OCI-LY1 (cell line): ENCODE data around the gene HNMT.

Experiments
- H2AFZ ChIP-seq: fragments of 200-600 bp; sonication (generic), shearing (Covaris generic); 2 replicates; pipeline ENCODE4 v1.6.0; 2014; ENCODE audit warnings: antibody characterized with exemption, mild to moderate bottlenecking, low read length
- H3F3A ChIP-seq: fragments of 200-600 bp; sonication (generic), shearing (Covaris generic); 2 replicates; pipeline ENCODE4 v1.6.0; 2014; ENCODE audit warnings: mild to moderate bottlenecking, antibody characterized with exemption, low read length, moderate library complexity; ENCODE audit not compliant: insufficient read depth
- H3K27ac ChIP-seq: fragments of 200-600 bp; sonication (generic); 2 replicates; pipeline ENCODE4 v1.5.1; 2014; ENCODE audit warnings: low read length, mixed run types, mild to moderate bottlenecking, low read depth; ENCODE audit not compliant: poor library complexity, severe bottlenecking
- H3K27me3 ChIP-seq: fragments of 200-600 bp; sonication (generic); 2 replicates; pipeline ENCODE4 v1.6.0; 2014; ENCODE audit warnings: antibody characterized with exemption, mild to moderate bottlenecking, low read length, moderate library complexity; ENCODE audit not compliant: insufficient read depth
- H3K36me3 ChIP-seq: fragments of 200-600 bp; sonication (generic); 2 replicates; pipeline ENCODE4 v1.6.1; 2014; ENCODE audit warnings: mild to moderate bottlenecking, antibody characterized with exemption, low read length, moderate library complexity, mixed read lengths; ENCODE audit not compliant: insufficient read depth
- H3K4me1 ChIP-seq: fragments of 200-600 bp; sonication (generic); 2 replicates; pipeline ENCODE4 v1.5.1; 2014; ENCODE audit warnings: mild to moderate bottlenecking, low read length, moderate library complexity; ENCODE audit not compliant: insufficient read depth, severe bottlenecking
- H3K4me2 ChIP-seq: fragments of 200-600 bp; sonication (generic), shearing (Covaris generic); 2 replicates; pipeline ENCODE4 v1.6.1; 2014; ENCODE audit warnings: low read length
- H3K4me3 ChIP-seq: fragments of 200-600 bp; sonication (generic); 2 replicates; pipeline ENCODE4 v1.5.1; 2014; ENCODE audit warnings: low read length, low read depth, mild to moderate bottlenecking, mixed read lengths; ENCODE audit not compliant: poor library complexity, severe bottlenecking
- H3K79me2 ChIP-seq: fragments of 200-600 bp; shearing (Covaris generic); 2 replicates; pipeline ENCODE4 v1.6.1; 2016; ENCODE audit warnings: mixed run types, low read length, mixed read lengths; ENCODE audit not compliant: insufficient read depth
- H3K9ac ChIP-seq: fragments of 200-600 bp; sonication (generic), shearing (Covaris generic); 2 replicates; pipeline ENCODE4 v1.6.1; 2014; ENCODE audit warnings: mild to moderate bottlenecking, low read length, mixed read lengths
- H3K9me2 ChIP-seq: fragments of 200-600 bp; sonication (generic), shearing (Covaris generic); 2 replicates; pipeline ENCODE4 v1.6.1; 2014; ENCODE audit warnings: low read depth, mild to moderate bottlenecking, low read length, mixed read lengths
- H3K9me3 ChIP-seq: fragments of 200-600 bp; shearing (Covaris generic); 2 replicates; pipeline ENCODE4 v1.6.1; 2014; ENCODE audit warnings: low read length, mixed read lengths
- H4K20me1 ChIP-seq: fragments of 200-600 bp; sonication (generic), shearing (Covaris generic); 2 replicates; pipeline ENCODE4 v1.6.0; 2016; ENCODE audit warnings: mild to moderate bottlenecking, low read length; ENCODE audit not compliant: insufficient read depth
- EZH2 ChIP-seq: fragments of 200-600 bp; sonication (generic), shearing (Covaris generic); IDR thresholded peaks from 2 replicates; pipeline ENCODE4 v1.8.0; 2017; ENCODE audit warnings: borderline replicate concordance, mixed run types, mild to moderate bottlenecking, antibody characterized with exemption, low read length, moderate library complexity, mixed read lengths
- TF ChIP-seq, protein P1 (sequence below): fragments of 200-600 bp; sonication (generic), shearing (Covaris generic); IDR thresholded peaks from 2 replicates; pipeline ENCODE4 v1.5.1; 2017; ENCODE audit warnings: mild to moderate bottlenecking, antibody characterized with exemption, low read length, moderate library complexity, mixed read lengths

Gene HNMT

DNA sequence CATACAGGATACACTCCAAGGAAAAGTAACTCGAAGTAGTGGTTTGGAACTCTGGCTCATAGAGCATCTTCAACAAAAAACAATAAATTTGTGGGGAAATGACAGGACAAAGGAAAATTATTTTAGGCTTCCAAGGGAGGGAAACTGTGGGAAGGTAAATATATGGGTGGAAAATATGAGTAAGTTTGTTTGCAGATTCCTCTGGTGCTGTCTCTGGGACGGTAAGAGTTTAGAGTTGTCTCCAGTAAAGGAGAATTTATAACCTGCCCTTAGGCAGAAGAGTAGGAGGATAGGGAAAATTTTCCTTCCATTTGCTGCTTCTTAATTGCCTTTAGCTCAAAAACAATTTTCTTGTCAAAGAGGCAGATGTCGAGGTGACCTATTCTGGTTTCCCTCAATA, 19.3 kb downstream of the HNMT start:
- no peak overlapping the region for H2AFZ ChIP-seq
- no peak overlapping the region for H3K4me2 ChIP-seq
- H3K4me3 ChIP-seq: no peak overlapping the region
- H3F3A ChIP-seq: no peaks in the 10 kb centered on the region
- H4K20me1 ChIP-seq: no peaks in the 10 kb centered on the region
- no peak for TF ChIP-seq EZH2
- TF ChIP-seq, protein P1, sequence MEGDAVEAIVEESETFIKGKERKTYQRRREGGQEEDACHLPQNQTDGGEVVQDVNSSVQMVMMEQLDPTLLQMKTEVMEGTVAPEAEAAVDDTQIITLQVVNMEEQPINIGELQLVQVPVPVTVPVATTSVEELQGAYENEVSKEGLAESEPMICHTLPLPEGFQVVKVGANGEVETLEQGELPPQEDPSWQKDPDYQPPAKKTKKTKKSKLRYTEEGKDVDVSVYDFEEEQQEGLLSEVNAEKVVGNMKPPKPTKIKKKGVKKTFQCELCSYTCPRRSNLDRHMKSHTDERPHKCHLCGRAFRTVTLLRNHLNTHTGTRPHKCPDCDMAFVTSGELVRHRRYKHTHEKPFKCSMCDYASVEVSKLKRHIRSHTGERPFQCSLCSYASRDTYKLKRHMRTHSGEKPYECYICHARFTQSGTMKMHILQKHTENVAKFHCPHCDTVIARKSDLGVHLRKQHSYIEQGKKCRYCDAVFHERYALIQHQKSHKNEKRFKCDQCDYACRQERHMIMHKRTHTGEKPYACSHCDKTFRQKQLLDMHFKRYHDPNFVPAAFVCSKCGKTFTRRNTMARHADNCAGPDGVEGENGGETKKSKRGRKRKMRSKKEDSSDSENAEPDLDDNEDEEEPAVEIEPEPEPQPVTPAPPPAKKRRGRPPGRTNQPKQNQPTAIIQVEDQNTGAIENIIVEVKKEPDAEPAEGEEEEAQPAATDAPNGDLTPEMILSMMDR: no peak
- no peaks in the 10 kb centered on the region for H3K36me3 ChIP-seq
- no peaks in the 10 kb centered on the region for H3K27me3 ChIP-seq
- H3K9ac ChIP-seq: no peak overlapping the region
- no peaks in the 10 kb centered on the region for H3K9me2 ChIP-seq
- H3K9me3 ChIP-seq: no peaks in the 10 kb centered on the region
- H3K27ac ChIP-seq: no peak overlapping the region
- H3K4me1 ChIP-seq: no peaks in the 10 kb centered on the region
- no peaks in the 10 kb centered on the region for H3K79me2 ChIP-seq

DNA sequence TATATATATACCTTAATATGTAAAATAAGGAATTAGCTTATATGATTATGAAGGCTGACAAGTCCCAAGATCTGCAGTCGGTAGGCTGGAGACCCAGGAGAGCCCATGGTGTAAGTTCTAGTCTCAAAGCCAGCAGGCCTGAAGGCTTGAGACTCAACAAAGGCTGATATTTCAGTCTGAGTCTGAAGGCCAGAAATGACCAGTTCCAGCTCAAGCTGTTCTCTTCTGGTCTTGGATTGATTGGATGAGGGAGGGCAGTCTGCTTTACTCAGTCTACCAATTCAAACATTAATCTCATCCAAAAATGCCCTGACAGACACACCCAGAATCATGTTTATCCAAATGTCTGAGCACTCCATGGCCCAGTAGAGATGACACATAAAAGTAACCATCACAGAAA, 22.0 kb downstream of the HNMT start:
- TF ChIP-seq, protein P1: no peak
- TF ChIP-seq EZH2: no peak
- H2AFZ ChIP-seq: no peak overlapping the region

DNA sequence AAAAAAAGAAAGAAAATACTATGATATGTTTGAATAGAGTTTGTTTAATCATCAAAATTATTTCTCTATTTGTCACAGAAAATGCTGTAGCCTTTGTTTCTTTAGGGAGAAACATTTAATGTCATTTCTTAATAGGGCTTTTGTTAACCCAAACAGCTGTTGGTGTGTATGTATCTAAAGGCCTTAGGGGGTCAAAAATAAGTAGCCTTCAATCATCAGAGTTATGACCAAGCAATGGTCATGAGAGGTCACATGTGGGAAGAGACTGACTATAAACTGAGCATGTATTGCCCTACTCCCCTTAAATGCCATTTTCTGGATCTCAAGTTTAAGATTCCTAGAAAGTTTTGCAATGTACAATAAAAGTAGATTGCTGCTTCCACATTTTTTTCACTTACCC, 22.7 kb downstream of the HNMT start:
- Histone ChIP-seq H3K4me3 (no peak overlapping the region), H3K9me2 (no peaks in the 10 kb centered on the region), H3K36me3 (no peaks in the 10 kb centered on the region), H3K9me3 (no peaks in the 10 kb centered on the region), H3K4me1 (no peaks in the 10 kb centered on the region), H3K4me2 (no peak overlapping the region), H3K27ac (no peak overlapping the region), H3K27me3 (no peaks in the 10 kb centered on the region), H3K79me2 (no peaks in the 10 kb centered on the region), H2AFZ (no peak overlapping the region), H3F3A (no peaks in the 10 kb centered on the region), H3K9ac (no peak overlapping the region), H4K20me1 (no peaks in the 10 kb centered on the region)
- no peak for TF ChIP-seq EZH2
- TF ChIP-seq, protein P1: no peak

More for the DNA sequence above, 22.0 kb downstream of the HNMT start:
- no peaks in the 10 kb centered on the region for H3K9me2 ChIP-seq
- no peak overlapping the region for H3K4me3 ChIP-seq
- no peaks in the 10 kb centered on the region for H3K27me3 ChIP-seq
- H4K20me1 ChIP-seq: no peaks in the 10 kb centered on the region
- no peak overlapping the region for H3K9ac ChIP-seq
- H3K27ac ChIP-seq: no peak overlapping the region
- H3K4me1 ChIP-seq: no peaks in the 10 kb centered on the region
- H3K9me3 ChIP-seq: no peaks in the 10 kb centered on the region
- H3K4me2 ChIP-seq: no peak overlapping the region
- no peaks in the 10 kb centered on the region for H3K79me2 ChIP-seq
- H3K36me3 ChIP-seq: no peaks in the 10 kb centered on the region
- H3F3A ChIP-seq: no peaks in the 10 kb centered on the region
